Cardiac muscle cell (in vitro differentiated cells and primary cell): ENCODE measurements around the gene INSC. TPM values are rescaled to one million over a fixed set of nuclear protein-coding genes. Genes with fewer than 3 reads are reported as not detected.

Source experiments
- DNase-seq, 2 donors: peaks; one replicate each; pipeline versions ENCODE4 v3.0.0 to v3.0.0-alpha.2; 2010 to 2017; ENCODE audit warnings: low read depth in 1 of 2, low spot score in 1 of 2
- H3K27ac ChIP-seq: fragments of 200-600 bp; sonication (generic); 2 replicates; pipeline ENCODE4 v1.5.1; 2016
- H3K27me3 ChIP-seq: fragments of 200-600 bp; sonication (generic); 2 replicates; pipeline ENCODE4 v1.6.0; 2016; ENCODE audit warnings: control low read depth
- H3K36me3 ChIP-seq: fragments of 200-600 bp; sonication (generic); 2 replicates; pipeline ENCODE4 v1.5.1; 2016; ENCODE audit warnings: control low read depth
- H3K4me1 ChIP-seq: fragments of 200-600 bp; sonication (generic); 2 replicates; pipeline ENCODE4 v1.8.1; 2017; ENCODE audit warnings: low read depth, mild to moderate bottlenecking, mixed run types
- H3K4me3 ChIP-seq: fragments of 200-600 bp; sonication (generic); 2 replicates; pipeline ENCODE4 v1.5.1; 2016; ENCODE audit warnings: mild to moderate bottlenecking
- H3K9me3 ChIP-seq: fragments of 200-600 bp; sonication (generic); 2 replicates; pipeline ENCODE4 v1.5.1; 2017; ENCODE audit warnings: low read depth, mild to moderate bottlenecking, control low read depth
- polyA plus RNA-seq: library from polyadenylated mRNA; unstranded; fragments of >200 nt; fragmentation: Nextera tagmentation; extraction: Ambion mirVana; gene quantifications from 2 replicates; pipeline ENCODE4 v1.2.1, GENCODE V29; 2016
- total RNA-seq: library from RNA; depleted of rRNA; stranded (reverse); fragments of >200 nt; gene quantifications from 2 replicates; pipeline ENCODE4 v1.2.3, GENCODE V29; 2016
- TF ChIP-seq, protein P1 (sequence below): IDR thresholded peaks from 2 replicates; pipeline ENCODE4 v1.5.1; 2012; ENCODE audit warnings: low read depth, mild to moderate bottlenecking, low read length

Gene INSC
- total and polyA plus RNA-seq, 2 experiments from 2014 or later = not detected

DNA sequence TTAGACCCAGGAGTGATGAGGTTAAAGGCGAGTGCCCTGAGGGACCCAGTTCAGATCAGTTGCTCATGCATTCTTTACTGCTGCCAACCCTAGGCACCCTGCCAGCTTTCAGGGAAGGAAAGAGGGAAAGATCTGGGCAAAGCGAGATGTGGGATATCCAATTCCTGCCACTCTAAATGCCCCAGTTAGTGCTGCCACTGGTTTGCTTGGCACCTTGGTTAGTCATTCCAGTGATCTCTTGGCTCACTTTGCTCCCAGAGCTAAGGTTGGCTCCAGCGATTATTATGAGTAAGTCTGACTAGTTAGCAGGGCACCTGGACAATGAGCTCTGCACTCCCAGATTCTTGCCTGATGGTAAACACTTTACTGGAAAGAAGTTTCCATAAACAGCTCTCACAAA lies 85.0 kb downstream of the INSC start:
- no peaks in the 10 kb centered on the region for H3K27me3 ChIP-seq
- no peaks in the 10 kb centered on the region for H3K9me3 ChIP-seq
- no peak overlapping the region for H3K4me3 ChIP-seq
- DNase-seq = no peak
- TF ChIP-seq, protein P1, sequence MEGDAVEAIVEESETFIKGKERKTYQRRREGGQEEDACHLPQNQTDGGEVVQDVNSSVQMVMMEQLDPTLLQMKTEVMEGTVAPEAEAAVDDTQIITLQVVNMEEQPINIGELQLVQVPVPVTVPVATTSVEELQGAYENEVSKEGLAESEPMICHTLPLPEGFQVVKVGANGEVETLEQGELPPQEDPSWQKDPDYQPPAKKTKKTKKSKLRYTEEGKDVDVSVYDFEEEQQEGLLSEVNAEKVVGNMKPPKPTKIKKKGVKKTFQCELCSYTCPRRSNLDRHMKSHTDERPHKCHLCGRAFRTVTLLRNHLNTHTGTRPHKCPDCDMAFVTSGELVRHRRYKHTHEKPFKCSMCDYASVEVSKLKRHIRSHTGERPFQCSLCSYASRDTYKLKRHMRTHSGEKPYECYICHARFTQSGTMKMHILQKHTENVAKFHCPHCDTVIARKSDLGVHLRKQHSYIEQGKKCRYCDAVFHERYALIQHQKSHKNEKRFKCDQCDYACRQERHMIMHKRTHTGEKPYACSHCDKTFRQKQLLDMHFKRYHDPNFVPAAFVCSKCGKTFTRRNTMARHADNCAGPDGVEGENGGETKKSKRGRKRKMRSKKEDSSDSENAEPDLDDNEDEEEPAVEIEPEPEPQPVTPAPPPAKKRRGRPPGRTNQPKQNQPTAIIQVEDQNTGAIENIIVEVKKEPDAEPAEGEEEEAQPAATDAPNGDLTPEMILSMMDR = no peak
- no peak overlapping the region for H3K27ac ChIP-seq
- no peaks in the 10 kb centered on the region for H3K36me3 ChIP-seq
- no peaks in the 10 kb centered on the region for H3K4me1 ChIP-seq

DNA sequence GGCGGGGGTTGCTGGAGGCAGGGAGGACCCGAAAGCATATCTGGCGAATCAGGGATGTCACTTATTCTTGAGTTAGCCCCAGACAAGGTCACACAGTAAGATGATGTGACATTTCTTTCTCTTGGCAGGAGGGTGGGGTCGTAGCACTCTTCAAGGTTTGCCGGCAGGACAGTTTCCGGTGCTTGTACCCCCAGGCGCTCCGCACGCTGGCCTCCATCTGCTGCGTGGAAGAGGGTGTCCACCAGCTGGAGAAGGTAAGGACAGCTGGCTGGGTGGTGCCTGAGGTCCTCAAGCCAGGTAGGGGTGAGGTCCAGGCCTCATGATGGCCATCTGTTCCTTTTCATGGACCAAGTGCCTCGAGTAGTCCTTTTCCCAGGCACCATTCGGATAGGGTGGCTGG lies 86.0 kb downstream of the INSC start:
- Histone ChIP-seq H3K4me1 (no peaks in the 10 kb centered on the region), H3K9me3 (no peaks in the 10 kb centered on the region), H3K4me3 (no peak overlapping the region), H3K36me3 (no peaks in the 10 kb centered on the region), H3K27ac (no peak overlapping the region), H3K27me3 (no peaks in the 10 kb centered on the region)
- DNase-seq = no peak
- TF ChIP-seq, protein P1 = no peak

DNA sequence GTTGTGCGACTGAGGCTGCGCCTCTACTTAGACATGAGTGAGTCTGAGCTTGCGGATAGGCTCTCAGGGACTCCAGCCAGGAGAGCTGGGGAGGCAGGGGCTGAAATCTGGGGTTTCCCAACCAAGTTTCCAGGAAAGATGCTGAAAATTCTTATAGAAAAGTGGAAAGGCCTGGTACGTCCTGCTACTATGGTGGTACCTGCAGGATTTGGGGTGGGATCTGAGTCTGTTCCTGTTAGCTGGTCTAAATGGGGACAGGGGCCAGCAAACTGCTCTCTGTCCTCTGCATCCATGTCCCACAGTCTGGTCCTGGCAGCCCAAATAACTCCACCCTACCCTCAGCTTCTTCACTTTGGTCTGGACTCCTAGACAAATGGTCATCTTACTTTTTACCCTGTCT lies 86.9 kb downstream of the INSC start:
- Histone ChIP-seq H3K27me3 (no peaks in the 10 kb centered on the region), H3K27ac (no peak overlapping the region), H3K4me3 (no peak overlapping the region), H3K36me3 (no peaks in the 10 kb centered on the region), H3K4me1 (no peaks in the 10 kb centered on the region), H3K9me3 (no peaks in the 10 kb centered on the region)
- no peak for DNase-seq
- TF ChIP-seq, protein P1 = no peak

DNA sequence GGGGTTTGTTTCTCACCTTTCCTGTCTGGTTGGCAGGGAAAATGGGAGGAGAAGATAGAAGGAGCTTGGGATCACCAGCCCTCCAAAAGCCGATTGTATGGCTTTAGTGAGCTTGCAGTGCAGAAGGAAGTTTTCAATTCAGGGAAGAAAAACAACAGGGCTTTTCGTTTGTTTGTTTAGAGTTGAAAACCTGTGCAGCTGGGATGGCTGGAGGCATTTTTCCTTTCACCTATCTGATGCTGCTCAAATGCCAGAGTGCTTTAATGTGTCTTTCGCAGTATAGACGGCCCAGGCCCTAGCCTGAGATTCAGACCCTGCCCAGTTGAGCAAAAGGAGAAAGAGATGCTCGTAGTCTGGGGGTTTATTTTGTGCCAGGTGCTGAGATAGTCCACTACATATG lies 87.9 kb downstream of the INSC start:
- Histone ChIP-seq H3K36me3 (no peaks in the 10 kb centered on the region), H3K27me3 (no peaks in the 10 kb centered on the region), H3K9me3 (no peaks in the 10 kb centered on the region), H3K4me3 (no peak overlapping the region), H3K4me1 (no peaks in the 10 kb centered on the region), H3K27ac (no peak overlapping the region)
- TF ChIP-seq, protein P1 = no peak
- no peak for DNase-seq

DNA sequence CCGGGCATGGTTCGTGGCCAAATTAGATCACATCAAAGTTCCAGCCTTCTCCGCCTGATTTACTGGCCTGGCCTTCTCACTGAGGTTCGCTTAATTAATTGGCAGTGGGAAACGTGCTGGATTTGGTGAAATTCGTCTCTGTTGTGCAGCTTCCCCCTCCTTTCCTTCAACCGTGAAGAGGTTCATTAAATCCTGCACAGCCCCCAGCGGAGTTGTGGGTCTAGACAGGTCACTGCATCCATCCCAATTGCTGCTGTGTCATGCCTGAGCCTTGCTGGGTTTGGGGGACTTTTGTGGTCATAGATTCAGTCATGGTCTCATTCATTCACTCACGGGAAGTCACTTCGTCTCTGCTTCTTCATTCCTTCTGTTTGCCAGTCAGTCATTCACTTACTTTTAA lies 90.0 kb downstream of the INSC start:
- TF ChIP-seq, protein P1 = no peak
- Histone ChIP-seq H3K36me3 (no peaks in the 10 kb centered on the region), H3K27me3 (no peaks in the 10 kb centered on the region), H3K9me3 (no peaks in the 10 kb centered on the region), H3K4me3 (no peak overlapping the region), H3K4me1 (no peaks in the 10 kb centered on the region), H3K27ac (no peak overlapping the region)
- DNase-seq = no peak

DNA sequence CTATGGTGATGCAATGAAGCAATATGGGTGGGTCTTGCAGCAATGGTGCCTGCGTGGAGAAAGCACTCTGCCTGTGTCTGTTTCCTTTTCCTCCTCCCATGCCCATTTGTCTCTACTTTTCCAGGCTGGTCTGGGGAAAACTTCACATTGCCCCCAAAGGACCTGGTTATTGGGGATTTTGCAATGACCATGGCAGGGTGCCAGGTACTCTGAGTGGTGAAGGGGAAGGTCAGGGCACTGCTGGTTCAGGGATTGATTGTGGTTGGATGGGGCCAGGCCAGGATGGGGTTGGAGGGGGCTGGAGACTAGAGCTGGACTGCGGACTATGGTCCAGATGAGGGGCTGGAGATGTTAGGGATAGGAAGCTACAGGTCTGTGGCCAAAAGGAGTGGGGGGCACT lies 92.1 kb downstream of the INSC start:
- TF ChIP-seq, protein P1 = no peak
- Histone ChIP-seq H3K9me3 (no peaks in the 10 kb centered on the region), H3K4me3 (no peak overlapping the region), H3K27me3 (no peaks in the 10 kb centered on the region), H3K36me3 (no peaks in the 10 kb centered on the region), H3K4me1 (no peaks in the 10 kb centered on the region), H3K27ac (no peak overlapping the region)
- DNase-seq = no peak
